WTC11 (cell line): Measurements from ENCODE around the gene KRT6B. TPM values are rescaled to one million over a fixed set of nuclear protein-coding genes. Genes with fewer than 3 reads are reported as not detected.

ENCODE experiments used
- ATAC-seq: fragments of 200-7000 bp; cut with Tn5 transposase; 2 replicates; pipeline ENCODE4 v1.10.0; 2021; ENCODE audit warnings: mild to moderate bottlenecking, moderate library complexity
- CTCF ChIA-PET: fragments of 300-600 bp; sonication (Branson Sonifier 250); formaldehyde crosslinking; loops from one replicate; lab custom pipeline; 2021; ENCODE audit warnings: antibody characterized with exemption; lab: Charles Lee
- POLR2A ChIA-PET: fragments of 350-600 bp; sonication (Branson Sonifier 250); formaldehyde crosslinking; loops from one replicate; lab custom pipeline; 2021; ENCODE audit warnings: antibody characterized with exemption; lab: Charles Lee
- DNase-seq: peaks from one replicate; pipeline ENCODE4 v3.0.0; 2021; ENCODE audit warnings: low spot score
- H3K27ac Mint-ChIP-seq: 2 replicates; pipeline ENCODE4 v1.8.0; 2021; ENCODE audit warnings: mixed read lengths
- H3K27me3 Mint-ChIP-seq: 2 replicates; pipeline ENCODE4 v1.8.0; 2021; ENCODE audit warnings: low read depth, mild to moderate bottlenecking, moderate library complexity, mixed read lengths
- H3K36me3 Mint-ChIP-seq: 2 replicates; pipeline ENCODE4 v1.8.0; 2021; ENCODE audit warnings: mixed read lengths
- H3K4me1 Mint-ChIP-seq: 2 replicates; pipeline ENCODE4 v1.8.0; 2022; ENCODE audit warnings: mixed read lengths
- H3K4me3 Mint-ChIP-seq: 2 replicates; pipeline ENCODE4 v1.8.0; 2021; ENCODE audit warnings: mild to moderate bottlenecking, moderate library complexity, mixed read lengths
- H3K9me3 Mint-ChIP-seq: 2 replicates; pipeline ENCODE4 v1.8.0; 2021; ENCODE audit warnings: mixed read lengths
- E2F5 ChIP-seq: sonication (generic); formaldehyde crosslinking; IDR thresholded peaks from 2 replicates; pipeline ENCODE4 v1.8.1; 2022; ENCODE audit warnings: mild to moderate bottlenecking, moderate library complexity, missing genetic modification reagents
- ELF4 ChIP-seq: sonication (generic); formaldehyde crosslinking; IDR thresholded peaks from 2 replicates; pipeline ENCODE4 v1.8.1; 2022; ENCODE audit warnings: low read depth, mild to moderate bottlenecking, moderate library complexity, missing genetic modification reagents
- EMX1 ChIP-seq: fragments of 250-450 bp; sonication (Bioruptor Pico); IDR thresholded peaks from 2 replicates; pipeline ENCODE4 v1.8.0; 2021; ENCODE audit warnings: mild to moderate bottlenecking
- ETV6 ChIP-seq: sonication (generic); formaldehyde crosslinking; IDR thresholded peaks from 2 replicates; pipeline ENCODE4 v1.8.1; 2022; ENCODE audit warnings: mild to moderate bottlenecking, missing genetic modification reagents
- JAZF1 ChIP-seq: fragments of 250-450 bp; sonication (Bioruptor Pico); IDR thresholded peaks from 2 replicates; pipeline ENCODE4 v1.9.0; 2021; ENCODE audit warnings: moderate library complexity, mild to moderate bottlenecking, inconsistent platforms
- JUN ChIP-seq: sonication (generic); formaldehyde crosslinking; IDR thresholded peaks from 2 replicates; pipeline ENCODE4 v1.8.0; 2023; ENCODE audit warnings: mild to moderate bottlenecking, missing genetic modification reagents
- KAT7 ChIP-seq: sonication (generic); formaldehyde crosslinking; IDR thresholded peaks from 2 replicates; pipeline ENCODE4 v1.8.1; 2023; ENCODE audit warnings: missing genetic modification reagents, mild to moderate bottlenecking, borderline replicate concordance
- MLX ChIP-seq: sonication (generic); formaldehyde crosslinking; IDR thresholded peaks from 2 replicates; pipeline ENCODE4 v1.8.1; 2023; ENCODE audit warnings: mild to moderate bottlenecking, missing genetic modification reagents, moderate library complexity
- NFATC4 ChIP-seq: fragments of 250-450 bp; sonication (Bioruptor Pico); IDR thresholded peaks from 2 replicates; pipeline ENCODE4 v1.9.0; 2021; ENCODE audit warnings: mild to moderate bottlenecking
- NFYB ChIP-seq: sonication (generic); formaldehyde crosslinking; conservative IDR thresholded peaks from 2 replicates; pipeline ENCODE4 v1.8.0; 2022; ENCODE audit warnings: low read depth, missing genetic modification reagents
- TEAD1 ChIP-seq: sonication (generic); formaldehyde crosslinking; IDR thresholded peaks from 2 replicates; pipeline ENCODE4 v1.8.0; 2022; ENCODE audit warnings: mild to moderate bottlenecking, missing genetic modification reagents
- ZBTB21 ChIP-seq: sonication (generic); formaldehyde crosslinking; IDR thresholded peaks from 2 replicates; pipeline ENCODE4 v1.8.1; 2023; ENCODE audit warnings: mild to moderate bottlenecking, missing genetic modification reagents, borderline replicate concordance
- ZNF219 ChIP-seq: sonication (generic); formaldehyde crosslinking; IDR thresholded peaks from 2 replicates; pipeline ENCODE4 v1.8.0; 2023; ENCODE audit warnings: missing genetic modification reagents, mild to moderate bottlenecking, borderline replicate concordance
- ZNF263 ChIP-seq: sonication (generic); formaldehyde crosslinking; IDR thresholded peaks from 2 replicates; pipeline ENCODE4 v1.8.1; 2022; ENCODE audit warnings: low read depth, mild to moderate bottlenecking, moderate library complexity, missing genetic modification reagents
- ZNF396 ChIP-seq: fragments of 250-450 bp; sonication (Bioruptor Pico); IDR thresholded peaks from 2 replicates; pipeline ENCODE4 v1.8.0; 2021; ENCODE audit warnings: mild to moderate bottlenecking, moderate library complexity, borderline replicate concordance
- ZNF416 ChIP-seq: fragments of 250-450 bp; sonication (Bioruptor Pico); IDR thresholded peaks from 2 replicates; pipeline ENCODE4 v1.9.0; 2021; ENCODE audit warnings: mild to moderate bottlenecking, inconsistent platforms
- total RNA-seq: library from RNA; stranded (reverse); gene quantifications from 3 replicates; pipeline ENCODE4 v1.2.3, GENCODE V29; 2021
- TF ChIP-seq, protein P1 (sequence below): sonication (generic); formaldehyde crosslinking; IDR thresholded peaks from 2 replicates; pipeline ENCODE4 v1.8.0; 2022; ENCODE audit warnings: missing genetic modification reagents
- TF ChIP-seq, protein P2 (sequence below): sonication (generic); formaldehyde crosslinking; IDR thresholded peaks from 2 replicates; pipeline ENCODE4 v1.8.0; 2022; ENCODE audit warnings: mild to moderate bottlenecking, missing genetic modification reagents

The KRT6B gene
- total RNA-seq, 1 experiment from 2014 or later: not detected

DNA sequence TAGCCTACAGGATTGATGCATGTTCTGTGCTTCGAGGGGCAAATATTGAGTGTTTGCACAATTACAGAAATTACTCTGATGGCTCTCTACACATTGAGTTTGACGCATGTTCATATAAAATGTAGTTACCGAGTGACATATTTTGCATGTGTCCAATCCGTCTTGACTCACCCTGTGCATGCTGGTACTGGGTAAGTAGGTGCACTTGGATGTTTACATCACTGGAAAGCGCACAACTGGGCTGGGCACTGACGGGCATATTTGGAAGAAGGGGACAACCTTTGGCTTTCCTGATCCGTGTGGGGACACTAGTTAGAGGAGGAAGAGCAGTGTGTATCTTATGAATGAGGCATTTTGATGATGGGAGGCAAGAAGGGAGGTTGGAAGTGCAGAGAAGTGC, 46.0 kb upstream of the KRT6B start:
- DNase-seq (no peak), ATAC-seq (no peak)
- Mint-ChIP-seq H3K9me3 (no peaks in the 10 kb centered on the region), H3K27me3 (peaks cover 2% of the 10 kb centered on the region; the same call in 1 of the 2 replicates), H3K27ac (no peak overlapping the region), H3K36me3 (no peaks in the 10 kb centered on the region), H3K4me3 (no peak overlapping the region), H3K4me1 (peaks cover 27% of the 10 kb centered on the region)
- ChIA-PET POLR2A (no interaction called here), CTCF (no interaction called here)
- TF ChIP-seq NFATC4 (CRISPR knock-in tag) (no peak), EMX1 (CRISPR knock-in tag) (no peak), ZNF396 (no peak), MLX (CRISPR knock-in tag) (no peak), JUN (CRISPR knock-in tag) (no peak), ZBTB21 (no peak), JAZF1 (CRISPR knock-in tag) (no peak), E2F5 (CRISPR knock-in tag) (no peak), KAT7 (CRISPR knock-in tag) (no peak), ZNF263 (CRISPR knock-in tag) (no peak), ELF4 (CRISPR knock-in tag) (no peak), ZNF219 (no peak), ZNF416 (CRISPR knock-in tag) (no peak), ETV6 (CRISPR knock-in tag) (no peak), NFYB (CRISPR knock-in tag) (no peak)
- TF ChIP-seq, protein P1, sequence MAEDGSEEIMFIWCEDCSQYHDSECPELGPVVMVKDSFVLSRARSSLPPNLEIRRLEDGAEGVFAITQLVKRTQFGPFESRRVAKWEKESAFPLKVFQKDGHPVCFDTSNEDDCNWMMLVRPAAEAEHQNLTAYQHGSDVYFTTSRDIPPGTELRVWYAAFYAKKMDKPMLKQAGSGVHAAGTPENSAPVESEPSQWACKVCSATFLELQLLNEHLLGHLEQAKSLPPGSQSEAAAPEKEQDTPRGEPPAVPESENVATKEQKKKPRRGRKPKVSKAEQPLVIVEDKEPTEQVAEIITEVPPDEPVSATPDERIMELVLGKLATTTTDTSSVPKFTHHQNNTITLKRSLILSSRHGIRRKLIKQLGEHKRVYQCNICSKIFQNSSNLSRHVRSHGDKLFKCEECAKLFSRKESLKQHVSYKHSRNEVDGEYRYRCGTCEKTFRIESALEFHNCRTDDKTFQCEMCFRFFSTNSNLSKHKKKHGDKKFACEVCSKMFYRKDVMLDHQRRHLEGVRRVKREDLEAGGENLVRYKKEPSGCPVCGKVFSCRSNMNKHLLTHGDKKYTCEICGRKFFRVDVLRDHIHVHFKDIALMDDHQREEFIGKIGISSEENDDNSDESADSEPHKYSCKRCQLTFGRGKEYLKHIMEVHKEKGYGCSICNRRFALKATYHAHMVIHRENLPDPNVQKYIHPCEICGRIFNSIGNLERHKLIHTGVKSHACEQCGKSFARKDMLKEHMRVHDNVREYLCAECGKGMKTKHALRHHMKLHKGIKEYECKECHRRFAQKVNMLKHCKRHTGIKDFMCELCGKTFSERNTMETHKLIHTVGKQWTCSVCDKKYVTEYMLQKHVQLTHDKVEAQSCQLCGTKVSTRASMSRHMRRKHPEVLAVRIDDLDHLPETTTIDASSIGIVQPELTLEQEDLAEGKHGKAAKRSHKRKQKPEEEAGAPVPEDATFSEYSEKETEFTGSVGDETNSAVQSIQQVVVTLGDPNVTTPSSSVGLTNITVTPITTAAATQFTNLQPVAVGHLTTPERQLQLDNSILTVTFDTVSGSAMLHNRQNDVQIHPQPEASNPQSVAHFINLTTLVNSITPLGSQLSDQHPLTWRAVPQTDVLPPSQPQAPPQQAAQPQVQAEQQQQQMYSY: no peak
- TF ChIP-seq, protein P2, sequence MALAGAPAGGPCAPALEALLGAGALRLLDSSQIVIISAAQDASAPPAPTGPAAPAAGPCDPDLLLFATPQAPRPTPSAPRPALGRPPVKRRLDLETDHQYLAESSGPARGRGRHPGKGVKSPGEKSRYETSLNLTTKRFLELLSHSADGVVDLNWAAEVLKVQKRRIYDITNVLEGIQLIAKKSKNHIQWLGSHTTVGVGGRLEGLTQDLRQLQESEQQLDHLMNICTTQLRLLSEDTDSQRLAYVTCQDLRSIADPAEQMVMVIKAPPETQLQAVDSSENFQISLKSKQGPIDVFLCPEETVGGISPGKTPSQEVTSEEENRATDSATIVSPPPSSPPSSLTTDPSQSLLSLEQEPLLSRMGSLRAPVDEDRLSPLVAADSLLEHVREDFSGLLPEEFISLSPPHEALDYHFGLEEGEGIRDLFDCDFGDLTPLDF: no peak

DNA sequence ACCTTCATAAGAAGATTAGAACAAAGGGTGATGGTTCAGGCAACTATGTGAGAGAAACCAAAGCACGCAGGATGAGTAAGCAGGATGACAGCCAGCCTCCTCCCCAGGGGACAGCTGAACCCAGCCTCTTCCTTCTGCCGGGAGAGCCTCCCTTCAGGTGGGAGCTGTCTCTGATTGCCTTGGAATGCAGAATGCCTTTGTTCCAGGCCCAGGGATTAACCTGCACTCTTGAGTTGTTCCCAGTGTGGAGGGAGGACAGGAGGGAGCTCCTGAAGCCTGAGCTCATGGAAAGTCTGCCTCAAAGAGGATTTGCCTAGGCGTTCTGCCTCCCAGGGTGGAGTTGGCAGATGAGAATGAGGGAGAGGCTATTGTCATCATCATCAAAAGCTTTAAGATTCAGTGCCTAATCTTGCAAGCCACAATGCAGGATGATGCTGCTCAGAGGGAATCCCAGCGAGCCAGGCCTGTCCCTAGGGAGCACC, 44.7 kb upstream of the KRT6B start:
- CTCF ChIA-PET: interaction anchor here (0.8 to 3.2 kb wide), 8 partner anchors 10 to 218 kb away, joined by 3 to 20 read pairs (median 6); no protein-coding TSS in a partner anchor
- TF ChIP-seq, protein P1: no peak
- peak; percentile 82; the same call in 1 of the 2 replicates for TF ChIP-seq TEAD1 (CRISPR knock-in tag)
- TF ChIP-seq, all 79 proteins: peak for 1

More for the DNA sequence above, 44.7 kb upstream of the KRT6B start:
- Mint-ChIP-seq H3K4me1 (peaks cover 27% of the 10 kb centered on the region), H3K27ac (peak overlapping the region; percentile 34; the same call in 1 of the 2 replicates), H3K4me3 (0 out of 2 replicates have a peak overlapping the region, but pooled peaks have one; percentile 18), H3K36me3 (no peaks in the 10 kb centered on the region), H3K9me3 (no peaks in the 10 kb centered on the region), H3K27me3 (peaks cover 6% of the 10 kb centered on the region; the same call in 1 of the 2 replicates)
- ATAC-seq (peak; percentile 83), DNase-seq (peak; percentile 42)
- POLR2A ChIA-PET: no interaction called here
